Smooth muscle cell (in vitro differentiated cells): ENCODE measurements around the gene SCN10A. TPM values are rescaled to one million over a fixed set of nuclear protein-coding genes. Genes with fewer than 3 reads are reported as not detected.

Source experiments
- DNase-seq: peaks from one replicate; lab custom pipeline; 2025; ENCODE audit not compliant: unreplicated experiment; lab: John Stamatoyannopoulos, UW
- H2AFZ ChIP-seq: fragments of 200-600 bp; sonication (generic); 2 replicates; pipeline ENCODE4 v1.6.0; 2016; ENCODE audit warnings: antibody characterized with exemption, low read depth, mild to moderate bottlenecking
- H3F3A ChIP-seq: fragments of 200-600 bp; sonication (generic); 2 replicates; pipeline ENCODE4 v1.6.0; 2017; ENCODE audit warnings: antibody characterized with exemption, low read depth
- H3K27ac ChIP-seq: fragments of 200-600 bp; sonication (generic); 2 replicates; pipeline ENCODE4 v1.5.1; 2016; ENCODE audit warnings: low read depth, mild to moderate bottlenecking
- H3K27me3 ChIP-seq: fragments of 200-600 bp; sonication (generic); 2 replicates; pipeline ENCODE4 v1.6.1; 2016; ENCODE audit warnings: low read depth, mild to moderate bottlenecking
- H3K36me3 ChIP-seq: fragments of 200-600 bp; sonication (generic); 2 replicates; pipeline ENCODE4 v1.5.1; 2016; ENCODE audit warnings: low read depth
- H3K4me1 ChIP-seq: fragments of 200-600 bp; sonication (generic); 2 replicates; pipeline ENCODE4 v1.5.1; 2016; ENCODE audit warnings: low read depth
- H3K4me2 ChIP-seq: fragments of 200-600 bp; sonication (generic); 2 replicates; pipeline ENCODE4 v1.6.0; 2016; ENCODE audit warnings: mild to moderate bottlenecking
- H3K4me3 ChIP-seq: fragments of 200-600 bp; sonication (generic); 2 replicates; pipeline ENCODE4 v1.5.1; 2016; ENCODE audit warnings: mild to moderate bottlenecking
- H3K79me2 ChIP-seq: fragments of 200-600 bp; sonication (generic); 2 replicates; pipeline ENCODE4 v1.6.0; 2016; ENCODE audit warnings: low read depth, mild to moderate bottlenecking
- H3K9ac ChIP-seq: fragments of 200-600 bp; sonication (generic); 2 replicates; pipeline ENCODE4 v1.6.0; 2016; ENCODE audit warnings: low read depth
- H3K9me3 ChIP-seq: fragments of 200-600 bp; sonication (generic); replicated peaks from 2 replicates; pipeline ENCODE4 v1.5.1; 2016; ENCODE audit warnings: low read depth
- H4K20me1 ChIP-seq: fragments of 200-600 bp; sonication (generic); 2 replicates; pipeline ENCODE4 v1.6.0; 2016; ENCODE audit warnings: low read depth
- CTCF ChIP-seq: fragments of 200-600 bp; sonication (generic); IDR thresholded peaks from 2 replicates; pipeline ENCODE4 v1.5.1; 2017; ENCODE audit warnings: borderline replicate concordance, mild to moderate bottlenecking, antibody characterized with exemption; ENCODE audit not compliant: insufficient read depth, poor library complexity, severe bottlenecking
- WGBS: methylation state at CpG from one replicate; pipeline ENCODE4 v1.1.7; 2016; ENCODE audit warnings: low lambda C conversion rate; 5-methylcytosine and 5-hydroxymethylcytosine counted together
- polyA plus RNA-seq: library from polyadenylated mRNA; unstranded; fragments of >200 nt; fragmentation: Nextera tagmentation; extraction: Ambion mirVana; gene quantifications from 2 replicates; pipeline ENCODE4 v1.2.1, GENCODE V29; 2016
- total RNA-seq: library from RNA; depleted of rRNA; stranded (reverse); fragments of >200 nt; gene quantifications from 2 replicates; pipeline ENCODE4 v1.2.3, GENCODE V29; 2014

Gene SCN10A
- total and polyA plus RNA-seq, 2 experiments from 2014 or later, result not detected

- Histone ChIP-seq H3K9ac (no peak overlapping the region), H3K36me3 (no peaks in the 10 kb centered on the region), H3K4me1 (no peaks in the 10 kb centered on the region), H3K27ac (no peak overlapping the region), H3K4me2 (no peak overlapping the region), H3F3A (no peaks in the 10 kb centered on the region), H3K9me3 (no peaks in the 10 kb centered on the region), H3K79me2 (no peaks in the 10 kb centered on the region), H4K20me1 (no peaks in the 10 kb centered on the region), H3K4me3 (no peak overlapping the region), H2AFZ (no peak overlapping the region), H3K27me3 (no peaks in the 10 kb centered on the region)
- WGBS, result 92% methylated on average over 1 of the region's 1 CpG
- no peak for DNase-seq
- no peak for TF ChIP-seq CTCF
These were observed 73.5 kb downstream of the SCN10A start for GRCh38 chr3:38742550-38742949.

GRCh38 chr3:38740537-38740936 lies 75.5 kb downstream of the SCN10A start:
- Histone ChIP-seq H3K36me3 (no peaks in the 10 kb centered on the region), H3F3A (no peaks in the 10 kb centered on the region), H4K20me1 (no peaks in the 10 kb centered on the region), H3K4me3 (no peak overlapping the region), H3K9me3 (no peaks in the 10 kb centered on the region), H3K79me2 (no peaks in the 10 kb centered on the region), H3K9ac (no peak overlapping the region), H3K27me3 (no peaks in the 10 kb centered on the region), H3K4me2 (no peak overlapping the region), H3K27ac (no peak overlapping the region), H2AFZ (no peak overlapping the region), H3K4me1 (no peaks in the 10 kb centered on the region)
- no peak for DNase-seq
- TF ChIP-seq CTCF, result no peak

- Histone ChIP-seq H4K20me1 (no peaks in the 10 kb centered on the region), H3K79me2 (no peaks in the 10 kb centered on the region), H3K27ac (no peak overlapping the region), H3K36me3 (no peaks in the 10 kb centered on the region), H2AFZ (no peak overlapping the region), H3K9me3 (no peaks in the 10 kb centered on the region), H3K4me2 (no peak overlapping the region), H3K27me3 (no peaks in the 10 kb centered on the region), H3F3A (no peaks in the 10 kb centered on the region), H3K4me3 (no peak overlapping the region), H3K9ac (no peak overlapping the region), H3K4me1 (no peaks in the 10 kb centered on the region)
- WGBS, result 82% methylated on average over 3 of the region's 3 CpGs
- no peak for DNase-seq
- TF ChIP-seq CTCF, result no peak
These were observed 76.1 kb downstream of the SCN10A start for GRCh38 chr3:38739931-38740330.

- H3K79me2 ChIP-seq, result no peaks in the 10 kb centered on the region
- no peaks in the 10 kb centered on the region for H3K36me3 ChIP-seq
- no peak overlapping the region for H3K27ac ChIP-seq
- no peaks in the 10 kb centered on the region for H3K4me1 ChIP-seq
- H3K4me3 ChIP-seq, result no peak overlapping the region
- WGBS, result 63% methylated on average over 5 of the region's 5 CpGs
- no peaks in the 10 kb centered on the region for H3F3A ChIP-seq
- H3K9me3 ChIP-seq, result no peaks in the 10 kb centered on the region
- TF ChIP-seq CTCF, result no peak
- H3K4me2 ChIP-seq, result no peak overlapping the region
- DNase-seq, result no peak
- H4K20me1 ChIP-seq, result no peaks in the 10 kb centered on the region
- H3K27me3 ChIP-seq, result no peaks in the 10 kb centered on the region
- H2AFZ ChIP-seq, result no peak overlapping the region
- no peak overlapping the region for H3K9ac ChIP-seq
These were observed 76.7 kb downstream of the SCN10A start for GRCh38 chr3:38739396-38739689.
